Loucy (cell line): ENCODE data around the gene ACP6.
"Not testable (repeated sequence)": the region's sequence is repeated elsewhere in the genome, so short reads cannot be mapped to it uniquely, and the experiment has no call there.

Source experiments
- H2AFZ ChIP-seq: fragments of 200-600 bp; sonication (generic); 2 replicates; pipeline ENCODE4 v1.6.0; 2016; ENCODE audit warnings: antibody characterized with exemption, mild to moderate bottlenecking, low read length, moderate library complexity
- H3F3A ChIP-seq: fragments of 200-600 bp; 2 replicates; pipeline ENCODE4 v1.6.0; 2016; ENCODE audit warnings: antibody characterized with exemption, low read depth, mild to moderate bottlenecking
- H3K27me3 ChIP-seq: fragments of 200-600 bp; sonication (generic); 2 replicates; pipeline ENCODE4 v1.6.1; 2014; ENCODE audit warnings: low read length, mild to moderate bottlenecking; ENCODE audit not compliant: insufficient read depth, poor library complexity, severe bottlenecking
- H3K36me3 ChIP-seq: fragments of 200-600 bp; sonication (generic); 2 replicates; pipeline ENCODE4 v1.6.1; 2016; ENCODE audit warnings: low read length; ENCODE audit not compliant: insufficient read depth
- H3K4me1 ChIP-seq: fragments of 200-600 bp; sonication (generic); 2 replicates; pipeline ENCODE4 v1.5.1; 2014; ENCODE audit warnings: low read length, mild to moderate bottlenecking; ENCODE audit not compliant: insufficient read depth, poor library complexity, severe bottlenecking
- H3K4me2 ChIP-seq: fragments of 200-600 bp; sonication (generic); 2 replicates; pipeline ENCODE4 v1.6.0; 2014; ENCODE audit warnings: antibody characterized with exemption, low read length, low read depth, mild to moderate bottlenecking; ENCODE audit not compliant: poor library complexity, severe bottlenecking
- H3K4me3 ChIP-seq: fragments of 200-600 bp; sonication (generic); 2 replicates; pipeline ENCODE4 v1.5.1; 2014; ENCODE audit warnings: low read length, mild to moderate bottlenecking, mixed read lengths; ENCODE audit not compliant: poor library complexity, severe bottlenecking
- H3K79me2 ChIP-seq: fragments of 200-600 bp; sonication (generic); 2 replicates; pipeline ENCODE4 v1.6.1; 2014; ENCODE audit warnings: low read length; ENCODE audit not compliant: insufficient read depth
- H3K9ac ChIP-seq: fragments of 200-600 bp; sonication (generic); 2 replicates; pipeline ENCODE4 v1.6.0; 2014; ENCODE audit warnings: mild to moderate bottlenecking, low read depth, low read length, moderate library complexity; ENCODE audit not compliant: poor library complexity, severe bottlenecking
- H3K9me2 ChIP-seq: fragments of 200-600 bp; sonication (generic); replicated peaks from 2 replicates; pipeline ENCODE4 v1.6.1; 2016; ENCODE audit warnings: low read depth, low read length, mixed read lengths
- H3K9me3 ChIP-seq: fragments of 200-600 bp; sonication (generic); 2 replicates; pipeline ENCODE4 v1.6.1; 2014; ENCODE audit warnings: mild to moderate bottlenecking, antibody characterized with exemption, low read length, low read depth; ENCODE audit not compliant: insufficient read depth
- H4K20me1 ChIP-seq: fragments of 200-600 bp; sonication (generic); 2 replicates; pipeline ENCODE4 v1.6.0; 2014; ENCODE audit warnings: antibody characterized with exemption, low read length, mild to moderate bottlenecking; ENCODE audit not compliant: insufficient read depth, poor library complexity, severe bottlenecking
- CTCF ChIP-seq: fragments of 200-600 bp; sonication (generic); conservative IDR thresholded peaks from 2 replicates; pipeline ENCODE4 v1.5.1; 2014; ENCODE audit warnings: mild to moderate bottlenecking, antibody characterized with exemption, low read length
- EZH2phosphoT487 ChIP-seq: fragments of 200-600 bp; IDR thresholded peaks from 2 replicates; pipeline ENCODE4 v1.6.1; 2018; ENCODE audit warnings: antibody characterized with exemption, mild to moderate bottlenecking, moderate library complexity, borderline replicate concordance

ACP6 gene

GRCh38 chr1:147700042-147701006, 30.0 kb upstream of the ACP6 start:
- Histone ChIP-seq H4K20me1 (no peaks in the 10 kb centered on the region), H3K9me2 (no peaks in the 10 kb centered on the region), H3K4me3 (peak overlapping the region; percentile 5), H3K79me2 (no peaks in the 10 kb centered on the region), H3K9me3 (no peaks in the 10 kb centered on the region), H3F3A (no peaks in the 10 kb centered on the region), H3K27me3 (no peaks in the 10 kb centered on the region), H3K9ac (peak overlapping the region; percentile 7), H2AFZ (peak overlapping the region; percentile 76), H3K4me2 (peak overlapping the region; percentile 47), H3K36me3 (no peaks in the 10 kb centered on the region), H3K4me1 (no peaks in the 10 kb centered on the region)
- TF ChIP-seq EZH2phosphoT487 (no peak), CTCF (peak; percentile 90)

DNA sequence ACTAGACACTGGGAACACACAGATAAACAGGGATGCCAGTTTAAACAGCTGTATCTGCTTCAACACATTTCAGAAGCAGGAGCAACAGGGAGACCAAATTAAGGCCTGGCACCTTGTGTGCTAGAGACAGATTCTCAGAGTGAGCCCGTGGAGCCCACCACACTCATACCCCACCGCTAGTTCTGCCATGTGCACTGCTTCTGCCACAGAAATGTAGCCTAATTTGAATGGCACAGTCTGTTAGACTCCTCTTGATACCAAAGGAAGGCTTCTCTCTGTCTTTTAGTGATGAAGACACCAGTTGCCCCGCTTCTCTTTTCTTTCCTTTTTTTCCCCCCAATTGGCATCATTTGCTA, 29.3 kb upstream of the ACP6 start:
- no peaks in the 10 kb centered on the region for H3K4me1 ChIP-seq
- H2AFZ ChIP-seq = no peak overlapping the region
- TF ChIP-seq EZH2phosphoT487 (no peak), CTCF (no peak)
- peak overlapping the region; percentile 7 for H3K9ac ChIP-seq
- H3K36me3 ChIP-seq = no peaks in the 10 kb centered on the region
- no peaks in the 10 kb centered on the region for H3K9me2 ChIP-seq
- H3K27me3 ChIP-seq = no peaks in the 10 kb centered on the region
- no peaks in the 10 kb centered on the region for H3F3A ChIP-seq
- H3K9me3 ChIP-seq = no peaks in the 10 kb centered on the region
- H3K4me3 ChIP-seq = no peak overlapping the region
- no peaks in the 10 kb centered on the region for H4K20me1 ChIP-seq
- H3K79me2 ChIP-seq = no peaks in the 10 kb centered on the region
- no peak overlapping the region for H3K4me2 ChIP-seq

DNA sequence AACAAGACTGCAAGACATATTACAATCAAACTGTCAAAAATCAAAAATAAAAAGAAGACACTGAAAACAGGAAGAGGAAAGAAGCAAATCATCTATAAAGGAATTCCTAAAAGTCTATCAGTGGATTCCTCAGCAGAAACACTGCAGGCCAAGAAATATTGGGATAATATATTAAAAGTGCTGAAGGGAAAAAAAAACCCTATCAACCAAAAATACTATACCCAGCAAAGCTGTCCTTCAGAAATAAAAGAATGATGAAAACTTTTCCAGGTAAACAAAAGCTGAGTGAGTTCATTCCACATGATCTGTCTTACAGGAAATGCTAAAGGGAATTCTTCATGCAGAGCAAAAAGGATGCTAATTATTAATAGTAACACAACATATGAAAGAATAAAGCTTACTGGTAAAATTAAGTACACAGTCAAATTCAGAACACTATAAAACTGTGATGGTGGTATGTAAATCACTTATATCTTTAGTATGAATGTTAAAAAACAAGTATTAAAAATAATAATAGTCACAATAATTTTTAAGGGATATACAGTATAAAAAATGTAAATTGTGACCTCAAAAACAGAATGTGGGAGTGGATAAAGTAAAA, 12.9 kb upstream of the ACP6 start:
- Histone ChIP-seq H3K27me3 (no peaks in the 10 kb centered on the region), H3K4me3 (no peak overlapping the region), H3K4me1 (no peaks in the 10 kb centered on the region), H3K4me2 (no peak overlapping the region), H3K9ac (no peak overlapping the region), H3K9me2 (no peaks in the 10 kb centered on the region), H2AFZ (no peak overlapping the region), H4K20me1 (no peaks in the 10 kb centered on the region), H3K36me3 (no peaks in the 10 kb centered on the region), H3K9me3 (peaks cover 15% of the 10 kb centered on the region), H3K79me2 (no peaks in the 10 kb centered on the region), H3F3A (no peaks in the 10 kb centered on the region)
- TF ChIP-seq CTCF (no peak), EZH2phosphoT487 (no peak)

GRCh38 chr1:147680608-147681235, 10.4 kb upstream of the ACP6 start:
- H4K20me1 ChIP-seq, H3F3A ChIP-seq, H3K9ac ChIP-seq, H3K4me3 ChIP-seq, H3K4me1 ChIP-seq, H3K79me2 ChIP-seq, H2AFZ ChIP-seq, H3K9me2 ChIP-seq, H3K4me2 ChIP-seq, H3K27me3 ChIP-seq, H3K36me3 ChIP-seq: not testable (repeated sequence)
- peaks cover 15% of the 10 kb centered on the region for H3K9me3 ChIP-seq

DNA sequence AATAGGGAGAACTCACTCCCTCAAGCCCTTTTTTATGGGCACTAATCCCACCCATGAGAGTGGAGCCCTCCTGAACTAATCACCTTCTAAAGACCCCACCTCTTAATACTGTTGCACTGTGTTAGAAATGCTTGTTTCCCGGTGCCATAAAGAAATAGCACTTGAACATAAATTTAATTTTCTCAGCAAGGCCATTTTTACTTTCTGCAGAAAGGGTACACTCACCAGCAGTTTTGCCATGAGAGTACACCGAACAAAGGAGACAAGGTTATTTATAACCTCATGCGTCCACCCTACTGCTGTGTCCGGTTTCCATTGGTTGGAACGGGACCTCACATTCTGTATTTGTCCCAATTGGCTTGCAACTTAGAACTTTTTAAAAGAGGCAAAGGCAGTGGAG, 7.4 kb upstream of the ACP6 start:
- not testable (repeated sequence) for H4K20me1 ChIP-seq, H3F3A ChIP-seq, H3K4me2 ChIP-seq, H3K9me2 ChIP-seq, H3K4me1 ChIP-seq, H3K36me3 ChIP-seq, H3K79me2 ChIP-seq, H3K9ac ChIP-seq, H3K27me3 ChIP-seq, H3K9me3 ChIP-seq, H2AFZ ChIP-seq, H3K4me3 ChIP-seq
